NCI-H2029 treated with DMSO at 0.1 percent for 48 hours (cell line): Measurements from ENCODE around the gene STOM.
"Not testable (repeated sequence)": the region's sequence is repeated elsewhere in the genome, so short reads cannot be mapped to it uniquely, and the experiment has no call there.

Experiments
- DNase-seq: peaks from one replicate; lab custom pipeline; 2025; lab: John Stamatoyannopoulos, UW

The STOM gene

DNA sequence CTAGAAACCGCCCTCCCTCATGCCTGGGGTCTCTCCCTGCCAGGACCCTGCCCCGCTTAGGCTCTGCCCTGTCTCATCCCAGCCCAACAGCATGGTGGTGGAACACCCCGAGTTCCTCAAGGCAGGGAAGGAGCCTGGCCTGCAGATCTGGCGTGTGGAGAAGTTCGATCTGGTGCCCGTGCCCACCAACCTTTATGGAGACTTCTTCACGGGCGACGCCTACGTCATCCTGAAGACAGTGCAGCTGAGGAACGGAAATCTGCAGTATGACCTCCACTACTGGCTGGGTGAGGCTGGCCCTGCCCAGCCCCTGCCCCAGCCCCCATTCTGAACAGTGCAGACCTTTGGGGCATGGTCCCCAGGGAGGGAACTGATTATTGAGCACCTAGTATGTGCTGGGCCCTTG is 68.2 kb downstream of the STOM start:
- no peak for DNase-seq

DNA sequence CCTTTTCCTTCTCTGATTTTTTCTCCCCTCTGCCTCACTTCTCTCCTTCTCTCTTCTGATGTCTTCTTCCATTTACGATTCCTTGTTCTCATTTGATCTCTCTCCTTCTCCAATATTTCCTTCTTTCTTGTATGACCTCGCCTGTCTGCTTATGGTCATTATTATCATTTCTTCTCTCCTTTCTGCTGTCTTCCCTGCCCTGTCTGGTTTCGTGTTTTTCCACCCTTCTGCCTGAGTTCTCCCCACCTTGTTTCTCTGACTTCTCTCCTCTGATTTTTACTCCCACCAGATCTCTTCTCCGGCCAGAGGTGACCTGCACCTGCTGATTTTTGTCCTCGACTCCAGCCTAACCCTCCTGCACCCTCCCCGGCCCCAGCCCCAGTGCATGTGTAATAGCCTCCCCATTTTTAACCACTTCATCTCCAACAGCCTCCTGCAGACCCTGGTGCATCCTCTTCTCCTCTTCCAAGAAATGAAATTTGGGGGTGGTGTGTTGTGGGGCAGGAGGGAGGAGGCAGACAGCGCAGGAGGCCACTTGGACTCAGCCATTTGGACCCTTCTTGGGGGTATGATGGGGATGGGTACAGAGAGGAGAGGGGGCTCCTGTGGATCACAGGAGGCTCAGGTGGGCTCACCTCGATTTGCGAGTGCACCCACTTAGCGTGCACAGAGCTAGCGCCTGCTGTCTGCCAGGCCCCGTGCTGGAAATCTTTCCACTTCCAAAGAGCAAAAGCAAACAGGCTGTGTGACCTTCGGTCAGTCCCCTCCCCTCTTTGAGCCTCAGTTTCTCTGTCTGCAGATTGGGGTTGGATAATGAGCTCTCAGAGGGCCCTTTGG is 69.5 kb downstream of the STOM start:
- no peak for DNase-seq

DNA sequence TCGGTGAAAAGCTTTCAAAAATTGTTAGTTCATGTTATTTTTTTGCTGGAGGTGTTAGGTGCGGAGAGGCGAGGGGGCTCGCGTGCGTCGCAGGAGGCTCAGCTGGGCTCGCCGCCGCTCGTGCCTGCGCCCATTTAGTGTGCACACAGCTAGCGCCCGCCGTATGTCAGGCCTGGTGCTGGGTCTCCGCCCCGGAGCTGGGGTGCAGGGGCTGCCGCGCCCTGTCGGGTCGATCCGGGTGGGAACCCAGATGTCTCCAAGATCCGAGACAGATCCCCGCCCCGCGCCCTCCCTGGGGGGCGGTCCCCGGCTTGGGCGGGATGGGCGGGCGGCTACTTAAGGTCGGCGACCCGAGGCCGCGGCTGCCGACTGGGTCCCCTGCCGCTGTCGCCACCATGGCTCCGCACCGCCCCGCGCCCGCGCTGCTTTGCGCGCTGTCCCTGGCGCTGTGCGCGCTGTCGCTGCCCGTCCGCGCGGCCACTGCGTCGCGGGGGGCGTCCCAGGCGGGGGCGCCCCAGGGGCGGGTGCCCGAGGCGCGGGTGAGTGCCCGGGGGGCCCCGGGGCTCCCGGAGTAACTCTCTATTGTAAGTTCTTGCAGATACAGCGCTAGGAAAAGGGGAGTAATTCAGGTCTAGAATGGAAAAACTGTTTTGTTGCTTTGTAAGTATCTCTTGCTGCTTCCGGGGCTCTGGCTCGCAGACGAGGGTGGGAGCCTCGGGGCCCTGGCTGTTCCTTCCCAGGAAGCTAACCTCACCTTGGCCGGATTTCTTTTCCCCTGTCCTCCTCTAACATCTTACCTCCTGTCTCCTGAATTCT is 70.4 kb downstream of the STOM start:
- no peak for DNase-seq

DNA sequence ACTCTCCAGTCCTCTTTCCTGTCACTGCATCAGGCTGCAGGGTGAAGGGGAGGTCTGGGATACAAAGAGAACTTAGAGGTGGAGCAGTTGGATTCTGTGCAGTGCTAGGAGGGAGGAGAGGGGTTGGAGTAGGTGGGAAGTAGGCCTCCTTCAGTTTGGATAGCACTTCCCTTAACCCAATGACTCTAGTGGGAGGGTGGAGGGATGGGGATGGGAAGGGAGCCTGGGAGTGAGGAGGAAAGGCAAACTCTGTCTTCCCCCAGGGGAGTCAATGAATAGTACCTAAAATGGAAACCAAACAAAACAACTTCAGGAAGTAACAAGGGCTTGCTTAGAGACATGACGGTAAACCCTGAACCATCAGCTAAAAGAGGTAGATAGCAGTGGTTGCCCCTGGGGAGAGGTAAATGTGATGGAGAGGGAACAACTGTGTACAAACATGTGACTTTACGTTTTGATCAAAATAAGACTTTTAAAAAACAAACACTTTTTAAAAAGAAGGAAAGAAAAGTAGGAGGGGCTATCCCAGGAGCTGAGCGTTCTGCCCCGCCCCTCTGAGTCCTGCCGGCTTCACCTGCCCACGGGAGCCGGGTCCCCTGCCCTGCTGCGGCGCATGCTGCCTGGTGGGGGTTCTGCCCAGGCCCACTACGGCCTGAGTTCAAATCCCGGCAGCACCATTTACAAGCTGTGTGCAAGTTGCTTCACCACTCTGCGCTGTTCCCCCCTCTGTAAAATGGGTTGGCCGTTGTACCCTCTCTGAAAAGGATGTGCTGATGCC is 71.2 kb downstream of the STOM start:
- DNase-seq = no peak

DNA sequence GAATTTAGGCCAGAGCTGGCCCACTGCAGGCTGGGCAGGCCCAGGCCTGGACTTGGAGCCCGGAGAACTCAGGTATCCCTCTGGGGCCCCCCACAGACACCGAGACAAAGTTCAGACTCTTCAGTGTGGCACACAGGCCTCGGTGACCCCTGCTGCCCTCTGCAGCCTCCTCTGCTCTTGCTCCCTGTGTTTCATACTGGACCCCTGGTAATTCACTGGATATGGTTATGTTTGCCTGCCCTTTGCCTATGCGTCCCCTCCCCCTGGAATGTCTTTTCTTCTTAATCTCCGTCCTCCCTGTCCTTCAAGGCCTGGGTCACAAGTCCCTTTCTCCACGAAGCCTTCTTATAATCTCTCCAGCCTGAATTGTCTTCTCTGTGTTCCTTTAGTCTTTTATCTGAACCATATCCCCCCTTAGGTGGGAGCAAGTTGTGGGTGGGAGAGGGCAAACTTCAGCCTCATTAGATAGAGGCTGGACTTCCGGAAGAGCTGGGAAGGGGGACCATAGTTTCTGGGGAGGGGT is 72.0 kb downstream of the STOM start:
- DNase-seq = no peak

DNA sequence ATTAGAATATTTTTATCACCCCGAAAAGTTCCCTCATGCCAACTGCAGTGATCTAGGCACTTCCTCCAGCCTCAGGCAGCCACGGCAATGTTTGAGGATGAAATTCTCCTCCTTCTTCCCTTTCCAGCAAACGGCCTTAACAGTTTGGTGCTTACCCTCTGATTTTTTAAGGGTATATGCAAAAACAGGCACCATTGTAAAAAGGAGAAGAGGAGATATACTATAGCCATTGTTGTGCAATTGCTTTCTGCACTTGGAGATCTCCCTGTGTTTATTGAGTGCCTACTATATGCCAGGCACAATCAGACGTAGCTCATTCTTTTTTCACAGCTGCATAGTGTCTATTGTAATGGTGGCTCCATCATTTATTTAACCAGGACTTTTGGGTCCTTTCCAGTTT is 72.7 kb downstream of the STOM start:
- DNase-seq = no peak

DNA sequence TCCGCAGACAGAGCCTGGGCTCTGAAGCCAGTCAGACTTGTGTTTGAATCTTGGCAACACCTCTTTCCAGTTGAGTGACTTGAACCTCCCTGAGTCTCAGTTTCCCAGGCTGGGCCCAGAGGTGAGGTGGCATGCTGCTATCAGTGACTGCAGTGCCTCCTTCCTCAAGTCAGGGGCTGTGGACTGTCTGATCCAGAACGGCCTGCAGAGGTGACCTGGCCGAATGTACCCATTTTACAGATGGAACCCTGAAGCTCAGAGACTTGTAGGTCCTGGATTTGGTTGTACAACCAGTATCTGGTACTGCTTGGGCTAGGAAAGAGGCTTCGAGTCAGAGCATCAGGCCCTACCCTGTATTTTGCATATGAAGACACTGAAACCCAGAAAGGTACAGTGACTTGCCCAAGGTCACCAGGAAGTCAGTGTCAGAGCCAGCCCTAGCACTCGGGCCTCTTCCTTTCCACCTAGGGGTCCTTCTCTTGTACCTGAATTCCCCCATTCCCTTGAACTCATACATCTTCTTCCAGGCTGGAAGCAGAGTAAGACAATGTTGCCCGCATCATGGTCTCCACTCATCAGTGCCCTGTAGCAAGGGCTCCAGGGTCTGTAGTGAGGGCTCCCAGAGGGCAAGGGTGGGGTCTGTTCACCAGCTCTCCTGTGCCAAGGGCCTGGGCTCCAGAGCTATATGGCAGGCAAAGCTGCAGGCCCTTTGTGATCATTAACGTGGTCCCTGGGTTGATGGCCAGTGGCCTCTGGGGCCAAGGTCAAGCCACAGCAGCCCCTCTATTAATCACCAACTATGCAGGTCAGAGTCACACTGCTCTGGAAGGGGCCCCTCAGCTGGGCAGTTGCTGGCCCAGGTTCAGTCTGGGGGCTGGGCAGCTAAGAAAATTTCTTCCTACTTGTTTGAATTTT is 73.6 kb downstream of the STOM start:
- DNase-seq = no peak

DNA sequence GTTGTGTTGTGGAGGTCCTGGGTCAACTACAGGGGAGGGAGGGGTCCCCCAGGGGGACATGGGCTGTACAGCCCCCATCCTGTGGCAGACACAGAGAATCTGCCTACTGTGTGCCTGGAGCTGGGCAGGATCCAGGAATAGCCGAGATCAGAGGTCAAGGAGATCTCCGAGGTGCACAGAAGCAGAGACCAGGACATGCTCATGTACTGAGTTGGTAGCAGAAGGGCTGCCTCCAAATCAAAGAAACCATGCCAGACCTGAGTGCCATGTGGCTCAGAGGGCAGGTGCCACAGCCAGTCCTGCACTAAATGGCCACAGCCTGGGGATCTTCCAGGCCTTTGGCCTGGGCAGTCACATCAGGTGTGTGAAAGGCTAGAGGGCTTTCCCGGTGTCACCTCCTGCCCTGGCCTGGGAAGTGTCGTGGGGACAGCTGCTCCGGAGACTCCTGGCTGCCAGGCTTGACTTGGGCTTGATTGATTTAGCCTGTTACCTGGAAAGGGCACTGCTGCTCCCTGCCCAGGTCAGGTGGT is 74.3 kb downstream of the STOM start:
- no peak for DNase-seq

DNA sequence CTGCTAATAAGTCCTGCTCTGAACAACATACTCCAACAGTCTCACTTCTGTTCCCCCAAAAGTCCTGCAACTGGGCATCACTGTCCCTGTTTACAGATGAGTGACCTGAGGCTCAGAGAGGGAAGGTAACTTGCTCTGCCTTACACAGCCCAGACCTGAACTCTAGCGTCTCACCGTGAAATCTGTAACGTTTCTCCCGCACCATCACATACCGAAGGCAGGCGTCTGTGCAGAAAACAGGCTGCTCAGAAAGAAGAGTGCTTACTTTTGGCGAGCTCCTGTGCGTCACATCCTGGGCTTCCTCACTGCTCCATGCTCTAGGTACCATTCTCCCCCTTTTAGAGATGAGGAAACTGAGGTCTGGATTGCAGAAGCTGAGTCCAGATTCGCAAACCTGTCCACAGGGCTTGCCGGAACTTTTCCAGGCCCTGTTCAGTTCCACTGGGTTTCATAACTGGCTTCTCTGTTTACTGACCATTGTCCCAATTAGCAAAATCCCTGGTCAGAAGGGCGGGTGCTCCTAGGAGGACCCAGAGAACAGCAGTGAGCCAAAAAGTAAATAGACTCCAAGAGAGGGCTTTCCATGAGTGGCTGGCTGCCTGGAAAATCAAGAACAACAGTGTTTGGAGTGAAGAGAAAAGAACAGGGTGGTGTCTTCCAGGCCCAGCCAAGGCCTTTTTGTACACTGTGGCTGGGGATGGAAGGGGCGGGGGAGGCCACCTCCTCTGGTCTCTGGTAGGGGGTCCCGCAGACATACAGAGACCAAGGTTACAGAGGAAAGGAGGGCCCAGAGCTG is 75.0 kb downstream of the STOM start:
- DNase-seq = no peak

DNA sequence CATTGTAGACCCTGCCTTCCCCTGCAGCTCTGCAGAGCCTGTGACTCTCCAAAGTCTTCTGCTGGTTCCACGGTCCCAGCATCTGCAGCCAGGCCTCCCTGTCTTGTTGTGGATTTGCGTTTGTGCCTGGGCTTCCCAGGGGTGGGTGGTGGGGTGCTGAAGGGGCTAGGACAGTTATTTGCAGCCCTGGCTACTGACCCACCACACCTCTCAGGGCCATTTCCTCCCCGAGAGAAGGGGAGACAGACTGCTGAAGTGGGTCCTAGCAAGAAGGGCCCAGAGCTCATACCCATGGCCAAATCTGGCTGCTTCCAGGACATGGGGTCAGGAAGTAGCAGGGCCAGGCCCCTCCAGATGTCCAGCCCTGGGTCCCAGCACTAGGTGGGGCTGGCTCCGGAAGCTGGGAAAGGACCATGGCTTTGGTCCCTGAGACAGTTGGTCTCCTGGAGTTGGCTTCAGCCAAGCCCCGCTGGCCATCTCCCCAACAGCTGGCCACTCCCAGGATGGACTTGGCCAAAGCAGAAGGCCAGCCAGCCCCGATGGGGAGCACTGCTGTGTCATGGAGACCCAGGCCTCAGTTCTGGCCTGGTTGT is 75.8 kb downstream of the STOM start:
- DNase-seq = no peak

DNA sequence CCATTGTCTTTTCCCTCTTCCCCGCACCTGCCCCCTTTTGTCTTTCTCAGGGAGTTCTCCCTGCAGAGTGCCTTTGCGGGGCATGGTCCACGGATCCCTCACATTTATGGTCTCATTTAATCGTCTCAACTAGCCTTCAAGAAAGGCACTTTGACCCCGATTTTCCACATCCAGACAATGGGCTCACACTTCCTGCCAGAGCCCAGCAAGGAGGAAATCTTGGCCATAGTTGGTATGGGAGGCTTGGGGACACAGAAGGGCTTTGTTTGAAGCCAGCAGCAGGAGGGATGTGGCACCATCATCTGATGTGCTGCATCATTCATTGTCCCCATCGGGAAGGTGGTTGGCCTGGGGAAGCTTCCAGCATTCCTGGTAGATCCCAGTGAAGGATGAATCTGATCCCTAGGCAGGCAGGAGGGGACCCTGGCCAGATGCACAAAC is 77.2 kb downstream of the STOM start:
- DNase-seq = no peak

DNA sequence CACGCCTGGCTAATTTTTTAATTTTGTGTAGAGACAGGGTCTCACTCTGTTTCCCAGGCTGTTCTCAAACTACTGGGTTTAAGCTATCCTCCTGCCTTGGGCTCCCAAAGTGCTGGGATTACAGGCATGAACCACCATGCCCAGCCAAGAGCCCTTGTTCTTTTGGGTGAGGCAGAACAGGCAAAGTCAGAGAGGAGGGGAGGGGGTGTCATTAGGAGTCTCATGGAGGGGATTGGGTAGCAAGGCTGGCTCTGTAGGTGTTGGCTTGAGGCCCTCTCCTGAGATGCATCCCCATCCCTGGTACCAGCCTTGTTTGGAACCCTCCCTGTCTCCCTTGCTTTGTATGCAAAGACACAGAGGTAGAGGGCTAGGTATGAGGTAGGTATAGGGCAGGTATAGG is 78.0 kb downstream of the STOM start:
- DNase-seq = no peak

DNA sequence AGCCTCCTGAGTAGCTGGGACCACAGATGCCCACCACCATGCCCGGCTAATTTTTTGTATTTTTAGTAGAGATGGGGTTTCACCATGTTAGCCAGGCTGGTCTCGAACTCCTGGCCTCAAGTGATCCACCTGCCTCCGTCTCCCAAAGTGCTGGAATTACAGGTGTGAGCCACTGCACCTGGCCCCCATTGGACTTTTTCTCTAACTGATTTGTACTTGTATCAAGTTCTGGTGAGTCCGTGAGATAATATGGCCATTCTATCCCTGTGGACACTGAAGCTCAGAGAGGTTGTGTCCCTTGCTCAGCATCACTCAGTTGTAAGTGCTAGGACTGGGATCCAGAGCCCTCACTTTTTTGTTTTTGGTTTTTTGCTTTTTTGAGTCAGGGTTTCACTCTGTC is 78.5 kb downstream of the STOM start:
- not testable (repeated sequence) for DNase-seq

DNA sequence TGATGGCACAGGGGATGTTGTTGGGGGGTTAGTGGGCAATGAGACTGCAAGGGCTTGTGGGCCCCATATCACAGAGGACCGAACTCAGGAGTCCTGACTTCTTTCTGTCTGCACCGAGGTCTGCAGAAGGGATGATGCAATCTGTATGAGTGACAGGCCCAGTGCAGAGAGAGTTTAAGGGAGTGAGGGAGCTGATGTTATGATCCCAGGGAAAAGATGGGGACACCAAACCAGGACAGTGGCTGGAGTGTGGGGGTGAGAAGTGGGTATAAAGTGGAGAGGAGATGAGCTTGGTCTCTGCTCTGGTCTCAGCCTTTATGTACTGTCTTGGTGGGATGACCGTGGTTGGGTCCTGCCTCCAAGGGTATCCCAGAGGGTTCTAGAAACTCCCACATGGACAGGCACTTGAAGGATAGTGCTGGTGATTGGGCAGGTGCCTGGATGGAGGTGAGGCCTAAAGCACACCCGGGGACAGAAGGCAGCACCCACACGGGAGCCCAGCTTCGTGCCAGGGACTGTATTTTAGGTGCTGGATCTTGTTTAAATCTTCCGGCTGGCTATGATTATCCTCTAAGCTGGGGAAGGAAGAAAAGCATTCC is 80.2 kb downstream of the STOM start:
- no peak for DNase-seq

DNA sequence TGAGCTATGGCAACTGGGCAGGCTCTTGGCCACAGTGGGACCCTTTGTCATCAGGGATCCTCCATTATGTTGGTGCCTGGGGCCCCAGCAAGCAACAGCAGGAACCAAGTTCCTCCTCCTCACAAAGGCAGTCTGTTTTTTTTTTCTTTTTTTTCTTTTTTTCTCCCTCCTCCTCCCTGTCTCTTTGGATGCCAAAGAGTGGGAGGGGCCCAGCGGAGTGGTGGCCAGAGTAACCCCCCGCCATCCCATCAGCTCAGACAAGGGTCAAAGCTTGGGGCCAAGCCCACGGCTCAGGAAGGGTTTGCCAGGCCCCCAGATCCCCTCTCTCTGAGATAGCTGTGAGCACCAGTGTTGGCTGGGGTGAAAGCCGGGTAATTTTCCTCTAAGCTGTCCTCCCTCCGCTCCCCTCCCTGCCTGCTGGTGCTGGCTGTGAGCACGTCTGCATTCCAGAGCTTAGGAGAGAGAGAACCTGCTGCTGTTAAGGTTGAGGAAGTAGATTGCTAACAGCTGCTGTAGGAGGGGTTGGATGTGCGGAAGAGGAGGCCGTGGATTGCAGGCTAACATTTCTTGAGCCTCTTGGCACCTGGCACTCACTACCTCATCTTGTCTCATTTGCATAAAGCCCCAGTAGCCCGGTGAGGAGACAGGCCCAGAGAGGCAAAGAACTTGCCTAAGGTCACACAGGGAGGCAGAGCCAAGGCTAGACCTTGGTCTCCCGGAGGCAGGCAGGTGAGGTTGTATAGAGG is 80.9 kb downstream of the STOM start:
- peak; percentile 29 for DNase-seq
